Spleen (tissue), 7 donors: ENCODE data around the gene PDE4D.

ENCODE experiments used
- CTCF ChIP-seq, 11 experiments: fragments of 200-600 bp in 7 of 11; fragments of 450-650 bp in 4 of 11; sonication (generic) in 4 of 11; IDR thresholded peaks in 8 of 11; conservative IDR thresholded peaks in 3 of 11; 1 replicate in 7 of 11; 2 replicates in 4 of 11; pipeline versions ENCODE4 v1.4.0 to v1.8.0; 2016 to 2021; ENCODE audit warnings: antibody characterized with exemption in 11 of 11, inconsistent platforms in 4 of 11, mild to moderate bottlenecking in 1 of 11
- POLR2A ChIP-seq, 3 donors: fragments of 450-650 bp; IDR thresholded peaks; one replicate each; pipeline ENCODE4 v1.5.1; 2017; ENCODE audit warnings: antibody characterized with exemption in 3 of 3, mild to moderate bottlenecking in 1 of 3
- POLR2AphosphoS5 ChIP-seq, 3 donors: sonication (generic); formaldehyde crosslinking; IDR thresholded peaks; one replicate each; pipeline ENCODE4 v1.5.1; 2017; ENCODE audit warnings: antibody characterized with exemption in 3 of 3
- donor health status: DM: no; HTN: no; CAD: no; lungs with moderate emphysema.
- donor health status: DM: no; HTN: no; CAD: no.
- donor health status: DM: no; HTN: no; CAD: no.

- TF ChIP-seq POLR2A (IDR thresholded peaks at IDR 0.05) (no peak), CTCF (IDR thresholded peaks at IDR 0.05 in 8 of 11, conservative IDR thresholded peaks at IDR 0.05 in 3 of 11) (no peak), POLR2AphosphoS5 (IDR thresholded peaks at IDR 0.05) (no peak)
These were observed 759.7 kb downstream of the PDE4D start for GRCh38 chr5:59133764-59134261.
